Choroid plexus epithelial cell (primary cell): Measurements from ENCODE around the gene RAD51B.

Experiments used
- DNase-seq: peaks from one replicate; pipeline ENCODE4 v3.0.0-alpha.2; 2010; ENCODE audit warnings: low read depth
- H3K4me3 ChIP-seq: 2 replicates; pipeline ENCODE4 v1.5.1; 2011; ENCODE audit warnings: low read depth, mild to moderate bottlenecking, control low read depth, low read length, moderate library complexity
- CTCF ChIP-seq: conservative IDR thresholded peaks from 2 replicates; pipeline ENCODE4 v1.5.1; 2011; ENCODE audit warnings: low read depth, mild to moderate bottlenecking, control low read depth, inconsistent platforms, low read length, moderate library complexity

The RAD51B gene

GRCh38 chr14:67889455-67889854 lies 69.9 kb downstream of the RAD51B start:
- DNase-seq: no peak
- no peak for TF ChIP-seq CTCF
- no peak overlapping the region for H3K4me3 ChIP-seq

- no peak for DNase-seq
- H3K4me3 ChIP-seq: no peak overlapping the region
- TF ChIP-seq CTCF: no peak
Measured at GRCh38 chr14:67892466-67893100, 73.0 kb downstream of the RAD51B start.

GRCh38 chr14:67900231-67900630 lies 80.7 kb downstream of the RAD51B start:
- TF ChIP-seq CTCF: no peak
- DNase-seq: no peak
- H3K4me3 ChIP-seq: no peak overlapping the region

GRCh38 chr14:67908052-67908754 lies 88.6 kb downstream of the RAD51B start:
- no peak for TF ChIP-seq CTCF
- peak; percentile 50 for DNase-seq
- H3K4me3 ChIP-seq: no peak overlapping the region

- no peak overlapping the region for H3K4me3 ChIP-seq
- no peak for TF ChIP-seq CTCF
- DNase-seq: peak; percentile 31
Measured at GRCh38 chr14:67911562-67911961, 92.0 kb downstream of the RAD51B start.

GRCh38 chr14:67916430-67916829 lies 96.9 kb downstream of the RAD51B start:
- TF ChIP-seq CTCF: no peak
- H3K4me3 ChIP-seq: no peak overlapping the region
- no peak for DNase-seq

GRCh38 chr14:67917006-67917405 lies 97.4 kb downstream of the RAD51B start:
- TF ChIP-seq CTCF: no peak

More at GRCh38 chr14:67917006-67917405, 97.4 kb downstream of the RAD51B start:
- H3K4me3 ChIP-seq: no peak overlapping the region
- no peak for DNase-seq
